ENCODE data around the gene PRKD1.

- TF ChIP-seq CTCF (conservative IDR thresholded peaks at IDR 0.05 in 1 of 2, IDR thresholded peaks at IDR 0.05 in 1 of 2; ENCODE audit: low read depth in 1 of 2, low read length in 2 of 2) = no peak
- TF ChIP-seq EZH2 (IDR thresholded peaks at IDR 0.05; ENCODE audit: low read length, missing control alignments) = no peak
Observed at GRCh38 chr14:29926701-29927375, 809 bp downstream of the PRKD1 start.
